GM21423 (cell line): ENCODE measurements around the gene XYLT1.

Experiments used
- ATAC-seq: cut with Tn5 transposase; IDR thresholded peaks from one replicate; pipeline ENCODE4 v1.9.1; 2021; ENCODE audit warnings: mild to moderate bottlenecking, moderate library complexity; ENCODE audit not compliant: unreplicated experiment

The XYLT1 gene

GRCh38 chr16:17237350-17237944, 233.3 kb downstream of the XYLT1 start:
- ATAC-seq, result no peak

GRCh38 chr16:17235147-17235815, 235.5 kb downstream of the XYLT1 start:
- no peak for ATAC-seq

GRCh38 chr16:17233318-17234002, 237.3 kb downstream of the XYLT1 start:
- no peak for ATAC-seq

GRCh38 chr16:17232487-17232886, 238.3 kb downstream of the XYLT1 start:
- ATAC-seq, result no peak

GRCh38 chr16:17231972-17232371, 238.8 kb downstream of the XYLT1 start:
- ATAC-seq, result no peak

- no peak for ATAC-seq
Measured at GRCh38 chr16:17230932-17231581, 239.7 kb downstream of the XYLT1 start.

- ATAC-seq, result no peak
Measured at GRCh38 chr16:17229766-17230165, 241.0 kb downstream of the XYLT1 start.

- ATAC-seq, result no peak
Measured at GRCh38 chr16:17229131-17229530, 241.6 kb downstream of the XYLT1 start.

- ATAC-seq, result no peak
Measured at GRCh38 chr16:17228708-17229055, 242.1 kb downstream of the XYLT1 start.

GRCh38 chr16:17228048-17228707, 242.6 kb downstream of the XYLT1 start:
- ATAC-seq, result no peak

- ATAC-seq, result no peak
Measured at GRCh38 chr16:17227278-17227677, 243.5 kb downstream of the XYLT1 start.

GRCh38 chr16:17225541-17225940, 245.2 kb downstream of the XYLT1 start:
- no peak for ATAC-seq

GRCh38 chr16:17224879-17225281, 245.9 kb downstream of the XYLT1 start:
- ATAC-seq, result no peak

- no peak for ATAC-seq
Measured at GRCh38 chr16:17224350-17224749, 246.4 kb downstream of the XYLT1 start.

GRCh38 chr16:17223576-17223975, 247.2 kb downstream of the XYLT1 start:
- ATAC-seq, result no peak

- ATAC-seq, result no peak
Measured at GRCh38 chr16:17222871-17223401, 247.8 kb downstream of the XYLT1 start.

- no peak for ATAC-seq
Measured at GRCh38 chr16:17219991-17220390, 250.8 kb downstream of the XYLT1 start.

GRCh38 chr16:17215936-17216335, 254.8 kb downstream of the XYLT1 start:
- ATAC-seq, result no peak

- ATAC-seq, result no peak
Measured at GRCh38 chr16:17215306-17215705, 255.5 kb downstream of the XYLT1 start.

- no peak for ATAC-seq
Measured at GRCh38 chr16:17213974-17214373, 256.8 kb downstream of the XYLT1 start.

- ATAC-seq, result no peak
Measured at GRCh38 chr16:17213025-17213424, 257.7 kb downstream of the XYLT1 start.
